GM19395 (cell line): ENCODE measurements around the gene GLE1.
"Not testable (repeated sequence)": the region's sequence is repeated elsewhere in the genome, so short reads cannot be mapped to it uniquely, and the experiment has no call there.

Source experiments
- ATAC-seq: cut with Tn5 transposase; IDR thresholded peaks from one replicate; pipeline ENCODE4 v1.9.1; 2021; ENCODE audit warnings: mild to moderate bottlenecking, moderate library complexity; ENCODE audit not compliant: unreplicated experiment

The GLE1 gene

GRCh38 chr9:128551657-128552152, 47.2 kb downstream of the GLE1 start:
- ATAC-seq = peak; percentile 33

GRCh38 chr9:128552153-128552743, 47.7 kb downstream of the GLE1 start, which contains the start of gene SPTAN1:
Gene SPTAN1, plus strand, starts transcription at chr9:128552587. Its CDS starts 14,154 bp downstream, at chr9:128566741.
- ATAC-seq = peak; percentile 73

GRCh38 chr9:128552744-128553440, 48.4 kb downstream of the GLE1 start:
- ATAC-seq = peak; percentile 51

- no peak for ATAC-seq
Measured at GRCh38 chr9:128553728-128554127, 49.2 kb downstream of the GLE1 start.

- ATAC-seq = no peak
Measured at GRCh38 chr9:128554155-128554862, 49.8 kb downstream of the GLE1 start.

GRCh38 chr9:128555180-128555721, 50.7 kb downstream of the GLE1 start:
- no peak for ATAC-seq

GRCh38 chr9:128556276-128556675, 51.8 kb downstream of the GLE1 start:
- ATAC-seq = no peak

GRCh38 chr9:128556926-128557634, 52.6 kb downstream of the GLE1 start:
- no peak for ATAC-seq

GRCh38 chr9:128558431-128559310, 54.2 kb downstream of the GLE1 start:
- ATAC-seq = no peak

GRCh38 chr9:128565578-128565977, 61.1 kb downstream of the GLE1 start:
- ATAC-seq = no peak

- no peak for ATAC-seq
Measured at GRCh38 chr9:128568470-128569078, 64.1 kb downstream of the GLE1 start.

- no peak for ATAC-seq
Measured at GRCh38 chr9:128575469-128575868, 71.0 kb downstream of the GLE1 start.

GRCh38 chr9:128575916-128576315, 71.4 kb downstream of the GLE1 start:
- no peak for ATAC-seq

GRCh38 chr9:128577206-128577605, 72.7 kb downstream of the GLE1 start:
- ATAC-seq = no peak

- ATAC-seq = no peak
Measured at GRCh38 chr9:128579194-128579593, 74.7 kb downstream of the GLE1 start.

GRCh38 chr9:128580731-128581130, 76.2 kb downstream of the GLE1 start:
- ATAC-seq = no peak

- not testable (repeated sequence) for ATAC-seq
Measured at GRCh38 chr9:128585155-128585554, 80.6 kb downstream of the GLE1 start.

- ATAC-seq = not testable (repeated sequence)
Measured at GRCh38 chr9:128586934-128587333, 82.4 kb downstream of the GLE1 start.

GRCh38 chr9:128587453-128587852, 82.9 kb downstream of the GLE1 start:
- no peak for ATAC-seq
